Mammary epithelial cell (primary cell): Measurements from ENCODE around the gene MS4A7.

Experiments
- CTCF ChIP-seq, 2 donors: IDR thresholded peaks in 1 of 2; conservative IDR thresholded peaks in 1 of 2; 2 replicates each; pipeline ENCODE4 v1.5.1; 2011 to 2012; ENCODE audit warnings: inconsistent platforms in 2 of 2, low read length in 2 of 2, mild to moderate bottlenecking in 2 of 2, control low read depth in 1 of 2, low read depth in 1 of 2; ENCODE audit not compliant: insufficient read depth in 1 of 2; ENCODE audit errors: extremely low read depth in 1 of 2
- EZH2 ChIP-seq: IDR thresholded peaks from 2 replicates; pipeline ENCODE4 v1.6.1; 2012; ENCODE audit warnings: low read length, inconsistent platforms, borderline replicate concordance

DNA sequence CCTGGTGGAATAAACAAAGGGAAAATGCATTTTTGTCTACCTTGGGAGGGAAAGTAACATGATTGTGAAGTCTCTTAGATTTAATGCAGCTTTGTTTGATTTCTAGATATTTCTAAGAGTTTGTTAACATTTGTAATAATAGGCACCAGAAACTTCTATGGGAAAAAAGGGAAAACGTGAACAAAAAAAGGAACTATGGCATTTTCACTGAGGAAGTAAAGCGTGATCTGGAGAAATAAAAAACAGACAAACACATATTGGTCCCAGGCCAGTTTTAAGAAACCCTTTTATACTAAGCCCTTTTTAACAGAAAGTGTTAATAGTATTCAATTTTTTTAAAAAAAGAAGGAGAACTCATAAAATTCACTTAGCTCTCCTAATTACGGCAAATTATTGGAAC is 6.9 kb upstream of the MS4A7 start:
- TF ChIP-seq CTCF (conservative IDR thresholded peaks at IDR 0.05 in 1 of 2, IDR thresholded peaks at IDR 0.05 in 1 of 2; ENCODE audit: extremely low read depth in 1 of 2, insufficient read depth in 1 of 2, low read depth in 1 of 2, low read length in 2 of 2) (no peak), EZH2 (no peak)
